SU-DHL-6 (cell line): ENCODE measurements around the gene LRRC17.

ENCODE experiments used
- H2AFZ ChIP-seq: fragments of 200-600 bp; sonication (generic); 2 replicates; pipeline ENCODE4 v1.6.1; 2014; ENCODE audit warnings: low read depth, mild to moderate bottlenecking, moderate library complexity, mixed read lengths, antibody characterized with exemption, low read length; ENCODE audit not compliant: severe bottlenecking
- H3F3A ChIP-seq: fragments of 200-600 bp; shearing (Covaris generic); 2 replicates; pipeline ENCODE4 v1.6.0; 2016; ENCODE audit warnings: antibody characterized with exemption, mild to moderate bottlenecking; ENCODE audit not compliant: insufficient read depth
- H3K27ac ChIP-seq: fragments of 200-600 bp; sonication (generic); 2 replicates; pipeline ENCODE4 v1.5.1; 2016; ENCODE audit warnings: low read depth, mild to moderate bottlenecking, low read length, moderate library complexity, mixed read lengths
- H3K27me3 ChIP-seq: fragments of 200-600 bp; sonication (generic), shearing (Covaris generic); 2 replicates; pipeline ENCODE4 v1.6.0; 2014; ENCODE audit warnings: mild to moderate bottlenecking, low read length
- H3K36me3 ChIP-seq: fragments of 200-600 bp; sonication (generic); 2 replicates; pipeline ENCODE4 v1.6.1; 2014; ENCODE audit warnings: mild to moderate bottlenecking, low read length, mixed read lengths
- H3K4me2 ChIP-seq: fragments of 300-600, 200-600 bp; shearing (Covaris generic), sonication (generic); 2 replicates; pipeline ENCODE4 v1.6.0; 2014; ENCODE audit warnings: low read length, low read depth, mild to moderate bottlenecking; ENCODE audit not compliant: poor library complexity, severe bottlenecking
- H3K4me3 ChIP-seq: fragments of 200-600 bp; sonication (generic); 2 replicates; pipeline ENCODE4 v1.5.1; 2014; ENCODE audit warnings: antibody characterized with exemption, low read length, mild to moderate bottlenecking, mixed read lengths; ENCODE audit not compliant: insufficient read depth, poor library complexity, severe bottlenecking
- H3K79me2 ChIP-seq: fragments of 200-600 bp; sonication (generic); 2 replicates; pipeline ENCODE4 v1.6.1; 2014; ENCODE audit warnings: mild to moderate bottlenecking, low read length, moderate library complexity; ENCODE audit not compliant: insufficient read depth
- H3K9ac ChIP-seq: fragments of 200-600 bp; sonication (generic); 2 replicates; pipeline ENCODE4 v1.7.0; 2014; ENCODE audit warnings: mild to moderate bottlenecking, low read length
- H3K9me2 ChIP-seq: fragments of 200-600 bp; sonication (generic); replicated peaks from 2 replicates; pipeline ENCODE4 v1.6.1; 2014; ENCODE audit warnings: low read length; ENCODE audit not compliant: insufficient read depth
- H3K9me3 ChIP-seq: fragments of 200-600 bp; sonication (generic); 2 replicates; pipeline ENCODE4 v1.6.1; 2014; ENCODE audit warnings: low read length, mixed read lengths; ENCODE audit not compliant: insufficient read depth
- H4K20me1 ChIP-seq: fragments of 200-600 bp; sonication (generic); 2 replicates; pipeline ENCODE4 v1.6.1; 2014; ENCODE audit warnings: low read depth, mild to moderate bottlenecking, antibody characterized with exemption, low read length, moderate library complexity, mixed read lengths
- EZH2phosphoT487 ChIP-seq: fragments of 200-600 bp; sonication (generic), shearing (Covaris generic); conservative IDR thresholded peaks from 2 replicates; pipeline ENCODE4 v1.6.1; 2018; ENCODE audit warnings: mild to moderate bottlenecking, antibody characterized with exemption, low read length, moderate library complexity, mixed read lengths
- TF ChIP-seq, protein P1 (sequence below): fragments of 200-600 bp; sonication (generic); IDR thresholded peaks from one replicate; pipeline ENCODE4 v1.5.1; 2017; ENCODE audit warnings: antibody characterized with exemption, mild to moderate bottlenecking, low read length, moderate library complexity; ENCODE audit not compliant: insufficient read depth, poor library complexity, severe bottlenecking

Gene LRRC17

DNA sequence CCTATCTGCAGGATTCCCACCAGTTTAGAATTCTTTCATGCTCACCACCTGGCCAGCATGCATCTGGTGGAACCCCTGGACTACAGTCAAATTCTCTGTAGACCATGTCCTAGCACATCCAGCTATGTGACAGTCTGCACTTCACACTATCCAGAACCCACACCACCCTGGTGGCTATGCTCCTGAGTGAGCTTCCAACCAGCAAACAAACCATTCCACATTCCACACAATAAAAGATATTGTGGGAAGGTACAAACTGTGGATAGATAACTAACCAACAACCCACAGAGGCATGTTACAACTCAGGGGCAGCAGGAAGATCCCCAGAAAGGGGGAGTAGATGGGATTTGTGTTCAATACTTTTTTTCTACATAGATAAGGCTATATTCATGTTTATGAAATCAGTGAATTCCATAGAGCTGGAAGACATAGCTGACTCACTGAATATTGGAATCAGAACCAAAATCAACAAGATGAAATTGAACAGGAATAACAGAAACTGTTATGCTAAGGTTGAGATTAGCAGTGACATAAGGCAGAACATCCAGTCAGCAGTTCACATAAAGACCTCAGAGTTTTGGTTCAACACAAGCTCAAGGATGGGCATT is 72.5 kb downstream of the LRRC17 start:
- no peak overlapping the region for H3K9ac ChIP-seq
- H3K4me2 ChIP-seq: no peak overlapping the region
- no peaks in the 10 kb centered on the region for H3K9me3 ChIP-seq

DNA sequence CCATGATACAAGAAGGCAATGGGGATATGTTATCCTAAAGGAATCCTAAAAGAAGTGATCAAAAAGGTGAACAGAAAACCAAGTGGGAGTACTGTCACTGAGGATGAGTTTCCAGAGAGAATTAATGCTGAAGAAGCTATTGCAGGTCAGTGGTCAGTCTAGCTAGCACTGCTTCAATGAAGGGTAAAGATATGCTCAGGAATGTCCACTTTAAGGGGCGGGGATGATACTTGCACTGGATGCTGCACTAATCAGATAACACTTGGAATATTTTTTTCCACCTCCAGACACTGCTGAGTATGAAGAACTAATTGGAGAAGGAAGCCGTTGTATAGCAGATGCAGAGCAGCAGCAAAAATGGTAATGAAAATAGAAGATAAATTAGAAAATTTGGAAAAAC is 75.3 kb downstream of the LRRC17 start:
- H3K36me3 ChIP-seq: no peaks in the 10 kb centered on the region
- no peaks in the 10 kb centered on the region for H3F3A ChIP-seq
- H3K9me2 ChIP-seq: no peaks in the 10 kb centered on the region
- no peaks in the 10 kb centered on the region for H3K27me3 ChIP-seq
- H3K4me3 ChIP-seq: no peak overlapping the region
- no peaks in the 10 kb centered on the region for H4K20me1 ChIP-seq
- H3K9me3 ChIP-seq: no peaks in the 10 kb centered on the region
- H3K27ac ChIP-seq: no peak overlapping the region
- no peaks in the 10 kb centered on the region for H3K79me2 ChIP-seq
- TF ChIP-seq, protein P1, sequence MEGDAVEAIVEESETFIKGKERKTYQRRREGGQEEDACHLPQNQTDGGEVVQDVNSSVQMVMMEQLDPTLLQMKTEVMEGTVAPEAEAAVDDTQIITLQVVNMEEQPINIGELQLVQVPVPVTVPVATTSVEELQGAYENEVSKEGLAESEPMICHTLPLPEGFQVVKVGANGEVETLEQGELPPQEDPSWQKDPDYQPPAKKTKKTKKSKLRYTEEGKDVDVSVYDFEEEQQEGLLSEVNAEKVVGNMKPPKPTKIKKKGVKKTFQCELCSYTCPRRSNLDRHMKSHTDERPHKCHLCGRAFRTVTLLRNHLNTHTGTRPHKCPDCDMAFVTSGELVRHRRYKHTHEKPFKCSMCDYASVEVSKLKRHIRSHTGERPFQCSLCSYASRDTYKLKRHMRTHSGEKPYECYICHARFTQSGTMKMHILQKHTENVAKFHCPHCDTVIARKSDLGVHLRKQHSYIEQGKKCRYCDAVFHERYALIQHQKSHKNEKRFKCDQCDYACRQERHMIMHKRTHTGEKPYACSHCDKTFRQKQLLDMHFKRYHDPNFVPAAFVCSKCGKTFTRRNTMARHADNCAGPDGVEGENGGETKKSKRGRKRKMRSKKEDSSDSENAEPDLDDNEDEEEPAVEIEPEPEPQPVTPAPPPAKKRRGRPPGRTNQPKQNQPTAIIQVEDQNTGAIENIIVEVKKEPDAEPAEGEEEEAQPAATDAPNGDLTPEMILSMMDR: no peak
- no peak for TF ChIP-seq EZH2phosphoT487
- no peak overlapping the region for H3K4me2 ChIP-seq
- no peak overlapping the region for H2AFZ ChIP-seq
- H3K9ac ChIP-seq: no peak overlapping the region

More for the DNA sequence above, 72.5 kb downstream of the LRRC17 start:
- Histone ChIP-seq H2AFZ (no peak overlapping the region), H3K4me3 (no peak overlapping the region), H3K79me2 (no peaks in the 10 kb centered on the region), H3K27me3 (no peaks in the 10 kb centered on the region), H3K27ac (no peak overlapping the region), H3K9me2 (no peaks in the 10 kb centered on the region), H3K36me3 (no peaks in the 10 kb centered on the region), H4K20me1 (no peaks in the 10 kb centered on the region), H3F3A (no peaks in the 10 kb centered on the region)
- TF ChIP-seq, protein P1: no peak
- no peak for TF ChIP-seq EZH2phosphoT487

DNA sequence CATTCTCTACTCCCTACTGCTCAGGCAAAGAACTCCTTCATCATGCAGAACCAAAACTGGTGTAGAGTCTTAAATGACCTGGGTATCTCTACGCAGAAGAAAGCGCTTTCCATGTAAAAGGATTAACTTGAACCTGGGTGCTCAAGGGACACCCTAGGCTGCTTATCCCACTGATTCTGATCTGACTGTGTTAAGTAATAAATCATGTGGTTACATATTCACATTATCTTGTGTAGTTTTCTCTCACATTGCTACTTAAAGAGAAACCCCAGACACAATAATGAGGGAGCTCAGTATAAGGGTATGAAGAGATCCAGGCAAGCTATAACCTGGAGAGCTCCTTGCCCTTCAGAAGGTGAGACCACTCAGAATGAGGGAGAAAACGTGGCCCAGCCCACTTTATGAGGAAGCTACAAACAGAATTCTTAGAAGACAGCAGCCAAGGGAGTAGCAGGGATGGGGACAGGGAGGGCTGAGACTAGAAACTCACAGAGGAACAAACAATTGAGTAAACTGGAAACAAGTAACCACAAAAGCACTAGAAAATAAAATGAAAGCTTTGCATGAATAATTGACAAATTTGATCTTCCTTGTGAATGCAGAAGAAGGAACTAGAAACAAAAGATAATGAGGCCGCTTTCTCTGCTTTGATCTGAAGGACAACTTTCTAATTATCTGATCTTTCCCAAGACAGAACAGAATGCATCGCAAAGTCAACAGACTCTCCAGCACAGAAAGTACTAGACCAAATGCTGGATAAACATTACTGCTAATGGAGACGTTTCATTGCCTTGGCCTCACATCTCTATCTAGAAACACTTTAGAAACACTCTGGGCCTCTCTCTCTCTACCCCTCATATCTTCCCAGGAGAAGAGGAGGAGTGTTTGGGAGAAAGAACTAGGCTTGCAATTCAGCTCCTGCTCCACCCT is 76.1 kb downstream of the LRRC17 start:
- Histone ChIP-seq H3K79me2 (no peaks in the 10 kb centered on the region), H3K9me3 (no peaks in the 10 kb centered on the region), H3K36me3 (no peaks in the 10 kb centered on the region), H3K4me3 (no peak overlapping the region), H3K27me3 (no peaks in the 10 kb centered on the region), H3K9ac (no peak overlapping the region), H3K9me2 (no peaks in the 10 kb centered on the region), H3F3A (no peaks in the 10 kb centered on the region), H4K20me1 (no peaks in the 10 kb centered on the region), H3K27ac (no peak overlapping the region), H3K4me2 (no peak overlapping the region), H2AFZ (no peak overlapping the region)
- TF ChIP-seq, protein P1: no peak
- TF ChIP-seq EZH2phosphoT487: no peak
